Suprapubic skin (tissue), 4 donors: ENCODE results near the gene ATF1. TPM values are rescaled to one million over a fixed set of nuclear protein-coding genes. Genes with fewer than 3 reads are reported as not detected.
"Not testable (repeated sequence)": the region's sequence is repeated elsewhere in the genome, so short reads cannot be mapped to it uniquely, and the experiment has no call there.

ENCODE experiments used
- DNase-seq, 2 donors: peaks; one replicate each; pipeline ENCODE4 v3.0.0-alpha.2; 2019; ENCODE audit warnings: low spot score in 2 of 2
- H3K27ac ChIP-seq: fragments of 200-600 bp; sonication (generic); one replicate; pipeline ENCODE4 v1.5.1; 2019
- H3K27me3 ChIP-seq: fragments of 200-600 bp; sonication (generic); one replicate; pipeline ENCODE4 v1.5.1; 2019
- H3K36me3 ChIP-seq: fragments of 200-600 bp; sonication (generic); one replicate; pipeline ENCODE4 v1.5.1; 2019
- H3K4me1 ChIP-seq: fragments of 200-600 bp; sonication (generic); one replicate; pipeline ENCODE4 v1.5.1; 2019
- H3K4me3 ChIP-seq: fragments of 200-600 bp; sonication (generic); one replicate; pipeline ENCODE4 v1.5.1; 2019; ENCODE audit warnings: mild to moderate bottlenecking
- H3K9me3 ChIP-seq: fragments of 200-600 bp; sonication (generic); one replicate; pipeline ENCODE4 v1.5.1; 2019
- CTCF ChIP-seq, 2 donors: fragments of 200-600 bp in 1 of 2; fragments of 450-650 bp in 1 of 2; sonication (generic) in 1 of 2; IDR thresholded peaks; one replicate each; pipeline ENCODE4 v1.5.1; 2016 to 2019; ENCODE audit warnings: antibody characterized with exemption in 2 of 2, mild to moderate bottlenecking in 1 of 2, moderate library complexity in 1 of 2
- EP300 ChIP-seq: sonication (generic); formaldehyde crosslinking; IDR thresholded peaks from one replicate; pipeline ENCODE4 v1.6.1; 2017; ENCODE audit warnings: antibody characterized with exemption
- POLR2A ChIP-seq, 2 donors: fragments of 450-650 bp; IDR thresholded peaks; one replicate each; pipeline ENCODE4 v1.6.1; 2017; ENCODE audit warnings: antibody characterized with exemption in 2 of 2, mild to moderate bottlenecking in 2 of 2, moderate library complexity in 2 of 2
- POLR2AphosphoS5 ChIP-seq, 3 donors: sonication (generic); formaldehyde crosslinking; IDR thresholded peaks; one replicate each; pipeline ENCODE4 v1.6.1; 2017; ENCODE audit warnings: antibody characterized with exemption in 3 of 3
- WGBS: methylation state at CpG from one replicate; pipeline ENCODE4 v1.1.5; 2018; 5-methylcytosine and 5-hydroxymethylcytosine counted together
- total RNA-seq, 4 donors: library from RNA; depleted of rRNA; stranded (reverse); fragments of >200 nt; gene quantifications; one replicate each; pipeline ENCODE4 v1.1.0, GENCODE V29; 2016

ATF1 gene
- total RNA-seq, 4 donors from 2014 or later: 14.8 to 32.6 (median 18.8) TPM

GRCh38 chr12:50865266-50865665 is 101.4 kb downstream of the ATF1 start:
- no peaks in the 10 kb centered on the region for H3K4me1 ChIP-seq
- no peak for DNase-seq
- H3K4me3 ChIP-seq: no peak overlapping the region
- WGBS: 91% methylated on average over 3 of the region's 3 CpGs
- no peak overlapping the region for H3K27ac ChIP-seq
- no peaks in the 10 kb centered on the region for H3K36me3 ChIP-seq
- no peaks in the 10 kb centered on the region for H3K27me3 ChIP-seq
- no peaks in the 10 kb centered on the region for H3K9me3 ChIP-seq
- TF ChIP-seq EP300 (no peak), POLR2AphosphoS5 (IDR thresholded peaks at IDR 0.05) (no peak), POLR2A (IDR thresholded peaks at IDR 0.05) (no peak), CTCF (IDR thresholded peaks at IDR 0.05) (no peak)

DNA sequence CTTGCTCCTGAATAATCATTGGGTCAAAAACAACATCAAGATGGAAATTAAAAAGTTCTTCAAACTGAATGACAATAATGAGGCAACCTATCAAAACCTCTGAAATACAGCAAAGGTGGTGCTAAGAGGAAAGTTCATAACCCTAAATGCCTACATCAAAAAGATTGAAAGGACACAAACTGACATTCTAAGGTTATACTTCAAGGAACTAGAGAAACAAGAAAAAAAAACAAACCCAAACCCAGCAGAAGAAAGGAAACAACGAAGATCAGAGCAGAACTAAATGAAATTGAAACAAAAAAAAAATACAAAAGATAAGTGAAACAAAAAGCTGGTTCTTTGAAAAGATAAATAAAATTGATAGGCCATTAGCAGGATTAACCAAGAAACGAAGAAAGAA is 105.0 kb downstream of the ATF1 start:
- H3K9me3 ChIP-seq, H3K36me3 ChIP-seq, H3K4me3 ChIP-seq, H3K27me3 ChIP-seq, H3K4me1 ChIP-seq, DNase-seq, H3K27ac ChIP-seq: not testable (repeated sequence)
- WGBS: 74% methylated on average over 2 of the region's 2 CpGs

Other genes starting within 250 kb of the ATF1 start
- gene TMPRSS12, start 78.8 kb downstream of the ATF1 start, total RNA-seq: under 1 TPM in 1 of 4 donors, not detected in 3; 0.34 TPM
- gene HIGD1C, start 188.4 kb downstream of the ATF1 start, total RNA-seq: not detected